DMS53 treated with DMSO at 0.1 percent for 48 hours (cell line): ENCODE data around the gene CHAF1A.

Experiments
- DNase-seq: peaks from one replicate; lab custom pipeline; 2025; ENCODE audit not compliant: unreplicated experiment; lab: John Stamatoyannopoulos, UW

Gene CHAF1A

GRCh38 chr19:4487572-4487971 is 85.1 kb downstream of the CHAF1A start:
- no peak for DNase-seq

- no peak for DNase-seq
Observed at GRCh38 chr19:4488496-4488895, 86.1 kb downstream of the CHAF1A start.

- DNase-seq, result no peak
Observed at GRCh38 chr19:4491446-4491845, 89.0 kb downstream of the CHAF1A start.

- DNase-seq, result no peak
Observed at GRCh38 chr19:4492337-4493103, 90.1 kb downstream of the CHAF1A start.
